Renal cortex interstitium (tissue), 3 donors: ENCODE data around the gene GRIN2A. TPM values are rescaled to one million over a fixed set of nuclear protein-coding genes. Genes with fewer than 3 reads are reported as not detected.

ENCODE experiments used
- polyA plus RNA-seq, 3 donors: library from polyadenylated mRNA; unstranded; fragments of 120-200 nt; gene quantifications; one replicate each; pipeline ENCODE4 v1.2.1, GENCODE V29; 2013; ENCODE audit not compliant: insufficient read length in 3 of 3

Gene GRIN2A
- polyA plus RNA-seq, 3 donors = 5.8 to 6.6 (median 6.5) TPM

Other genes with a start within 250 kb of the GRIN2A start
- 10 to 100 TPM; 18.9 to 23.7 (median 22.1) TPM for gene ATF7IP2, start 203.6 kb upstream of the GRIN2A start, polyA plus RNA-seq